A673 (cell line): Measurements from ENCODE around the gene CDK4.

Source experiments
- EZH2 ChIP-seq: fragments of 200-600 bp; sonication (generic); IDR thresholded peaks from 2 replicates; pipeline ENCODE4 v1.6.1; 2017; ENCODE audit warnings: borderline replicate concordance, low read depth, mild to moderate bottlenecking, mixed read lengths, antibody characterized with exemption, low read length; ENCODE audit not compliant: poor library complexity, severe bottlenecking
- TF ChIP-seq, protein P1 (sequence below): fragments of 300-800, 200-600 bp; sonication (generic); conservative IDR thresholded peaks from 2 replicates; pipeline ENCODE4 v1.5.1; 2017; ENCODE audit warnings: low read depth, mild to moderate bottlenecking, antibody characterized with exemption, low read length, moderate library complexity, mixed read lengths

DNA sequence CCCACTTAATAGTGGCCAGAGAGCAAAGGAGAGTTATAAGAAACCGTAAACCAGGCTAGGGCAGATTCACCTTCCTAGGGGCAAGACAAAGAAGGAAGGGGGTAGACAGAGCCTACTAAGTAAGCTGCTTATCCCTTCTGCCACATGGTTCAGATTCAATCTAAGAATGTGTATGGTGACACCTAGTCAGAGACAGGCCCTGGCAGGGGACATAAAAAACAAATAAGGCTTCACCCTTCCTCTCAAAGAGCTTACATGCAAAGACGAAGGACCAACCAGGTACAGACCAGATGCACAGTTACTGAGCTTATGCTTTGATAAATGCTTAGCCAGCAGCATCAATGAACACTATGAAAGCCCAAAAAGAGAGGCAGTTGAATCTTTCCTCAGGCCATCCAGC lies 10.4 kb upstream of the CDK4 start:
- no peak for TF ChIP-seq EZH2
- TF ChIP-seq, protein P1, sequence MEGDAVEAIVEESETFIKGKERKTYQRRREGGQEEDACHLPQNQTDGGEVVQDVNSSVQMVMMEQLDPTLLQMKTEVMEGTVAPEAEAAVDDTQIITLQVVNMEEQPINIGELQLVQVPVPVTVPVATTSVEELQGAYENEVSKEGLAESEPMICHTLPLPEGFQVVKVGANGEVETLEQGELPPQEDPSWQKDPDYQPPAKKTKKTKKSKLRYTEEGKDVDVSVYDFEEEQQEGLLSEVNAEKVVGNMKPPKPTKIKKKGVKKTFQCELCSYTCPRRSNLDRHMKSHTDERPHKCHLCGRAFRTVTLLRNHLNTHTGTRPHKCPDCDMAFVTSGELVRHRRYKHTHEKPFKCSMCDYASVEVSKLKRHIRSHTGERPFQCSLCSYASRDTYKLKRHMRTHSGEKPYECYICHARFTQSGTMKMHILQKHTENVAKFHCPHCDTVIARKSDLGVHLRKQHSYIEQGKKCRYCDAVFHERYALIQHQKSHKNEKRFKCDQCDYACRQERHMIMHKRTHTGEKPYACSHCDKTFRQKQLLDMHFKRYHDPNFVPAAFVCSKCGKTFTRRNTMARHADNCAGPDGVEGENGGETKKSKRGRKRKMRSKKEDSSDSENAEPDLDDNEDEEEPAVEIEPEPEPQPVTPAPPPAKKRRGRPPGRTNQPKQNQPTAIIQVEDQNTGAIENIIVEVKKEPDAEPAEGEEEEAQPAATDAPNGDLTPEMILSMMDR, result no peak
